ENCODE data around the gene UGP2.

Gene UGP2

GRCh38 chr2:63890678-63891077 is 49.0 kb downstream of the UGP2 start:
- in situ Hi-C loops (cut with MboI; ENCODE audit: low pct_unique_long_range_greater_than_20kb, low sequenced_read_pairs, unreplicated experiment), result no loop called here
- no peak for DNase-seq (ENCODE audit: low spot score)
- no peak for TF ChIP-seq CTCF (IDR thresholded peaks at IDR 0.05; ENCODE audit: extremely low read depth, insufficient read depth, missing control alignments)

DNA sequence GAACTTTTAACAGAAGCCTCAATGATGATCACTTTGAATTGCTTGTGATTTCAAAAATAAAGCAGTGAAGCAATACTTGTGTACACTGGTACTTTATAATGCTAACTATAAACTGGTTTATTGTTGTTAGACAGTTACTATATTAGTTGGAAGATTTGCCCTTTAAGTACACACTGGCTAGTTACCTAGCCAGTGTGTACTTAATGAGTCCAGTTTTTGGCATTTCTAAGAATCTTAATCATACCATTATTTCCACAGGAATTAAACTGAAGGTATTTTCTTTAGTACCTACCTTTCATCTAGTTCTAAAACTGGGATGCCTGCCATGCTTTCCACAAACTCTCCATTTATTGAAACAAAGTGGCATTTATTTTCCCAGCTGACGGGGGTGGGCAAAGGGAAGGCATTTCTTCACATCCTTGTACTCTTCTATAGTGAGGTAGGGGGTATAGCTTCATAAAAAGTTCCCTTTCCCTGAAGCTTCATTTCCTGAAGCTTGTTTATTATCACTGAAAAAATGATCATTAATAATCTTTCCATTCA is 49.9 kb downstream of the UGP2 start:
- DNase-seq (ENCODE audit: low spot score), result no peak
- in situ Hi-C loops (cut with MboI; ENCODE audit: low pct_unique_long_range_greater_than_20kb, low sequenced_read_pairs, unreplicated experiment), result no loop called here
- TF ChIP-seq CTCF (IDR thresholded peaks at IDR 0.05; ENCODE audit: extremely low read depth, insufficient read depth, missing control alignments), result no peak

DNA sequence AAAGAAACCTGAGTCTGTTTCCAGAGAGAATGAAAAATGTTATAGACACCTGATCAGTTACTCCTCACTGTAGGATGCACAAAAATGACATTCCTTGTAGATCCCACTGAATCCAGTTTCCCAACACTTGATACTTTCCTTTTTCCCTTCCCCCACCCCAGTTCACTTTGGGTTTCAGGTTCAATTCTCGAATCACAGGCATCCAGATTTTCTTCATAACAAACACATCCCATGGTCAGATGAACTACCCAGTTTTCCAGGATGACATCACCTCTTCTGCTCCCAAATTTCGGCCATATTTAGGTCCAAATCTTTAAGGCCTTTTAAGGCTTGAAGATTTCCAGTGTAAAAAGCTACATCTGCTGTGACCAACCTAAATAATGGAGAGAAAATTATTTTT is 51.5 kb downstream of the UGP2 start:
- DNase-seq (ENCODE audit: low spot score), result no peak
- in situ Hi-C loops (cut with MboI; ENCODE audit: low pct_unique_long_range_greater_than_20kb, low sequenced_read_pairs, unreplicated experiment), result no loop called here
- TF ChIP-seq CTCF (IDR thresholded peaks at IDR 0.05; ENCODE audit: extremely low read depth, insufficient read depth, missing control alignments), result no peak

GRCh38 chr2:63894167-63894566 is 52.5 kb downstream of the UGP2 start:
- in situ Hi-C loops (cut with MboI; ENCODE audit: low pct_unique_long_range_greater_than_20kb, low sequenced_read_pairs, unreplicated experiment), result no loop called here
- no peak for TF ChIP-seq CTCF (IDR thresholded peaks at IDR 0.05; ENCODE audit: extremely low read depth, insufficient read depth, missing control alignments)
- no peak for DNase-seq (ENCODE audit: low spot score)

- TF ChIP-seq CTCF (IDR thresholded peaks at IDR 0.05; ENCODE audit: extremely low read depth, insufficient read depth, missing control alignments), result no peak
- DNase-seq (ENCODE audit: low spot score), result no peak
- in situ Hi-C loops (cut with MboI; ENCODE audit: low pct_unique_long_range_greater_than_20kb, low sequenced_read_pairs, unreplicated experiment), result no loop called here
Measured at GRCh38 chr2:63898839-63899238, 57.1 kb downstream of the UGP2 start.

- in situ Hi-C loops (cut with MboI; ENCODE audit: low pct_unique_long_range_greater_than_20kb, low sequenced_read_pairs, unreplicated experiment), result no loop called here
- no peak for TF ChIP-seq CTCF (IDR thresholded peaks at IDR 0.05; ENCODE audit: extremely low read depth, insufficient read depth, missing control alignments)
- DNase-seq (ENCODE audit: low spot score), result no peak
Measured at GRCh38 chr2:63899639-63900038, 57.9 kb downstream of the UGP2 start.

- TF ChIP-seq CTCF (IDR thresholded peaks at IDR 0.05; ENCODE audit: extremely low read depth, insufficient read depth, missing control alignments), result no peak
- no peak for DNase-seq (ENCODE audit: low spot score)
- in situ Hi-C loops (cut with MboI; ENCODE audit: low pct_unique_long_range_greater_than_20kb, low sequenced_read_pairs, unreplicated experiment), result no loop called here
Measured at GRCh38 chr2:63902149-63902548, 60.5 kb downstream of the UGP2 start.
